Mesendoderm (in vitro differentiated cells): ENCODE results near the gene AHNAK2.

Source experiments
- DNase-seq: peaks from one replicate; pipeline ENCODE4 v3.0.0; 2013
- H2AK5ac ChIP-seq: 2 replicates; pipeline ENCODE4 v1.6.1; 2013; ENCODE audit warnings: low read length, inconsistent platforms
- H2BK120ac ChIP-seq: 2 replicates; pipeline ENCODE4 v1.6.1; 2013; ENCODE audit warnings: low read depth, mild to moderate bottlenecking, low read length, moderate library complexity, mixed read lengths
- H2BK15ac ChIP-seq: replicated peaks from 2 replicates; pipeline ENCODE4 v1.6.1; 2013; ENCODE audit warnings: low read depth, mild to moderate bottlenecking, moderate library complexity
- H2BK5ac ChIP-seq: 2 replicates; pipeline ENCODE4 v1.6.1; 2013; ENCODE audit warnings: low read length, inconsistent platforms
- H3K18ac ChIP-seq: 2 replicates; pipeline ENCODE4 v1.6.1; 2013; ENCODE audit warnings: mild to moderate bottlenecking, low read length, mixed read lengths
- H3K23ac ChIP-seq: one replicate; pipeline ENCODE4 v1.6.1; 2013; ENCODE audit warnings: low read length
- H3K27ac ChIP-seq: 2 replicates; pipeline ENCODE4 v1.5.1; 2013; ENCODE audit warnings: low read depth, mild to moderate bottlenecking, inconsistent platforms, low read length, moderate library complexity
- H3K27me3 ChIP-seq: 2 replicates; pipeline ENCODE4 v1.6.1; 2013; ENCODE audit warnings: low read length, control low read depth, mild to moderate bottlenecking, inconsistent platforms; ENCODE audit not compliant: insufficient read depth, poor library complexity
- H3K36me3 ChIP-seq: 2 replicates; pipeline ENCODE4 v1.6.1; 2013; ENCODE audit warnings: low read length, inconsistent platforms; ENCODE audit not compliant: control insufficient read depth, insufficient read depth
- H3K4ac ChIP-seq: one replicate; pipeline ENCODE4 v1.6.1; 2013; ENCODE audit warnings: low read depth, mild to moderate bottlenecking, low read length, moderate library complexity
- H3K4me1 ChIP-seq: 2 replicates; pipeline ENCODE4 v1.6.1; 2013; ENCODE audit warnings: low read depth, low read length, inconsistent platforms; ENCODE audit not compliant: control insufficient read depth
- H3K4me2 ChIP-seq: 2 replicates; pipeline ENCODE4 v1.6.1; 2013; ENCODE audit warnings: low read length
- H3K4me3 ChIP-seq: 2 replicates; pipeline ENCODE4 v1.5.1; 2013; ENCODE audit warnings: mild to moderate bottlenecking, low read length
- H3K56ac ChIP-seq: one replicate; pipeline ENCODE4 v1.6.1; 2013; ENCODE audit warnings: low read length
- H3K79me1 ChIP-seq: 2 replicates; pipeline ENCODE4 v1.6.1; 2013; ENCODE audit warnings: low read length, inconsistent platforms
- H3K79me2 ChIP-seq: 2 replicates; pipeline ENCODE4 v1.6.1; 2013; ENCODE audit warnings: mild to moderate bottlenecking, low read length; ENCODE audit not compliant: control insufficient read depth, insufficient read depth
- H3K9ac ChIP-seq: 2 replicates; pipeline ENCODE4 v1.6.1; 2013; ENCODE audit warnings: low read length, inconsistent platforms
- H4K5ac ChIP-seq: one replicate; pipeline ENCODE4 v1.6.1; 2013; ENCODE audit warnings: low read length
- H4K8ac ChIP-seq: one replicate; pipeline ENCODE4 v1.6.1; 2013; ENCODE audit warnings: low read depth, mild to moderate bottlenecking, control low read depth, low read length, moderate library complexity
- WGBS: extraction: QIAGEN DNeasy Blood & Tissue Kit; methylation state at CpG from one replicate; pipeline ENCODE4 v1.1.7; 2013; ENCODE audit warnings: low lambda C conversion rate, missing lambda C conversion rate; ENCODE audit not compliant: insufficient coverage; ENCODE audit errors: extremely low coverage; 5-methylcytosine and 5-hydroxymethylcytosine counted together

The AHNAK2 gene

GRCh38 chr14:104899781-104900180, 78.4 kb downstream of the AHNAK2 start:
- WGBS: no CpG with 5 or more reads among the region's 2 CpGs
- H3K9ac ChIP-seq: no peak overlapping the region
- H3K4ac ChIP-seq: no peak overlapping the region
- H3K4me1 ChIP-seq: no peaks in the 10 kb centered on the region
- no peak overlapping the region for H4K5ac ChIP-seq
- H4K8ac ChIP-seq: no peak overlapping the region
- H3K27me3 ChIP-seq: no peaks in the 10 kb centered on the region
- H3K79me1 ChIP-seq: no peaks in the 10 kb centered on the region
- DNase-seq: no peak
- no peak overlapping the region for H3K27ac ChIP-seq
- no peak overlapping the region for H3K4me2 ChIP-seq
- H3K56ac ChIP-seq: no peak overlapping the region
- no peak overlapping the region for H2BK120ac ChIP-seq
- no peak overlapping the region for H2AK5ac ChIP-seq
- H3K36me3 ChIP-seq: no peaks in the 10 kb centered on the region
- no peak overlapping the region for H3K23ac ChIP-seq
- H3K79me2 ChIP-seq: no peaks in the 10 kb centered on the region
- no peak overlapping the region for H2BK15ac ChIP-seq
- H3K4me3 ChIP-seq: no peak overlapping the region
- no peak overlapping the region for H3K18ac ChIP-seq
- H2BK5ac ChIP-seq: no peak overlapping the region

DNA sequence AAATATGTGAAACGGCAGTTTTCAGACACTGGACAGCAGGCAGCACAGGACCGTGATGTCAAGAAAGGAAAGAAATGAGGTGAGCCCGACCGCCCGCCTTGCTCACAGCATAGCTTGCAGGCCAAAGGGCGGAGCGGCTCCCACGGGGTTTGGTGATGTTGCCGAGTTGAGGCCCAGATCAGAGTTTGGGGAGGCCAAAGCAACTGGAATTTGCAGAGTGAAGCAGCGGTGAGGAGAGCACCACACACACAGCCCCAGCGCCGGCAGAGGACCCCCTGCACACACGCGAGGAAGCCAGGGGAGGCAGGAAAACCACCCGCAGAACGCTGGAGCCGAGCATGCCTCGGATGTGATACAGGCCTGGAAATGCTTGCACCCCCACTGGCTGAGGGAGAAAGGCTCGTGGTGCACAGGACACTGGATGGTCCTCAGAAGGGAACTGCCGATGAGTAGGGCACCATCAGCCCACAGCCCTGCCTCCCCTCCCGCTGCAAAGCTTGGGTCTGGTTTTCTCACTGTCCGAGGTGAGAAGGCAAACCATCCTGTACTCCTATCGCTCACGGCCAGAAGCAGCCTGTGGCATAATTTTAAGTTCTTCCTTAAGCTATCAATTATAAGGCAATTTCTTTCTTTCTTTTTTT, 79.2 kb downstream of the AHNAK2 start:
- no peaks in the 10 kb centered on the region for H3K79me2 ChIP-seq
- no peaks in the 10 kb centered on the region for H3K36me3 ChIP-seq
- no CpG with 5 or more reads among the region's 24 CpGs for WGBS
- H2AK5ac ChIP-seq: no peak overlapping the region
- DNase-seq: no peak
- H3K27me3 ChIP-seq: no peaks in the 10 kb centered on the region
- H3K56ac ChIP-seq: no peak overlapping the region
- H2BK5ac ChIP-seq: no peak overlapping the region
- H3K4me1 ChIP-seq: no peaks in the 10 kb centered on the region
- no peak overlapping the region for H3K4ac ChIP-seq
- no peak overlapping the region for H3K4me3 ChIP-seq
- H3K9ac ChIP-seq: no peak overlapping the region
- no peak overlapping the region for H3K4me2 ChIP-seq
- H4K8ac ChIP-seq: no peak overlapping the region
- no peak overlapping the region for H4K5ac ChIP-seq
- no peak overlapping the region for H2BK120ac ChIP-seq
- no peaks in the 10 kb centered on the region for H3K79me1 ChIP-seq
- H3K18ac ChIP-seq: no peak overlapping the region
- no peak overlapping the region for H2BK15ac ChIP-seq
- no peak overlapping the region for H3K27ac ChIP-seq
- H3K23ac ChIP-seq: no peak overlapping the region

GRCh38 chr14:104898195-104898558, 80.0 kb downstream of the AHNAK2 start:
- Histone ChIP-seq H3K27me3 (no peaks in the 10 kb centered on the region), H3K4ac (no peak overlapping the region), H3K36me3 (no peaks in the 10 kb centered on the region), H3K4me3 (no peak overlapping the region), H2BK15ac (no peak overlapping the region), H3K9ac (no peak overlapping the region), H4K8ac (no peak overlapping the region), H3K56ac (no peak overlapping the region), H3K27ac (no peak overlapping the region), H2BK120ac (no peak overlapping the region), H3K4me2 (no peak overlapping the region), H3K79me1 (no peaks in the 10 kb centered on the region), H3K18ac (no peak overlapping the region), H3K4me1 (no peaks in the 10 kb centered on the region), H2AK5ac (no peak overlapping the region), H3K79me2 (no peaks in the 10 kb centered on the region), H3K23ac (no peak overlapping the region), H2BK5ac (no peak overlapping the region), H4K5ac (no peak overlapping the region)
- no CpG with 5 or more reads among the region's 7 CpGs for WGBS
- no peak for DNase-seq

DNA sequence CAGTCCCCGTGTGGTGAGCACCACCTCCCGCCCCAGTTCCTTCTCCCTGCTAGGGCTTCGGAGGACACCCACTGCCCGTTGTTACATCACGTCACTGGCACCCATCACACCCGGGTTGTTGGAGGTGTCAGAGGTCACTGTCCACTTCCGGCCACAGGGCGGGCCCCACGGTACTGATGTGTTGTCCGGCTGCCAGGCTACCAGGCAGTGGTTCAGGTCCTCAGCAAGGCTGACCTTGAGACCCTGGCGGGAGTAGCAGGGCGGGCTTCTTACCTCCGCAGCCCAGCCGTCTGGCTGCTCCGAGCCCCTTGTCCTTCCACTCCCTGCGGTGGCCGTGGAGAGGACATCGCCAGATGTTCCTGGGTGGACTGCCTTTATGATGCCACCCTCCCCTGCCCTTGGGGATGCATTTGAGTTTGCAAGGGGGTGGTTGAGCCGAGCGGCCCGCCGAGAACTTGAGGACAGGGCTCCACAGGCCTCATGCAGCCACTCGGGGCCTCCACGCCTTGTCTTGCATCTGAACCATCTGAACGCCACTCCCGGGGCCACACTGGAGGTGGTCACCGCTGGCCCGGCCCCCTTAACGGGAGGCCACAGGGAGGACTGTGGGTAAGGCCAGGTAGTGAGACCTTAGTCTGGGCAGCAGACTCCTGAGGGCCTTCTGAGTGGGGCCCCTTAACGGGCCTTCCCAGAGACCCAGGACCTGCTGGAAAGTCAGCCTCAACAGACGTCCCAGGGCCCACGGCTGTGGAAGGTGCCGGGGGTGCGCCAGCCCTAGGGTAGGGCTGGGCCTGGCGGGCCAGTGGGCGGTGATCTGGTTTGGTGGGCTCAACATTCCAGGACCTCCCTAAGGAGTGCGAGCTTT, 80.6 kb downstream of the AHNAK2 start:
- Histone ChIP-seq H3K4me1 (no peaks in the 10 kb centered on the region), H4K8ac (no peak overlapping the region), H2BK120ac (no peak overlapping the region), H3K79me1 (no peaks in the 10 kb centered on the region), H3K4me3 (no peak overlapping the region), H2AK5ac (no peak overlapping the region), H3K9ac (no peak overlapping the region), H3K36me3 (no peaks in the 10 kb centered on the region), H3K56ac (no peak overlapping the region), H4K5ac (no peak overlapping the region), H3K79me2 (no peaks in the 10 kb centered on the region), H2BK5ac (no peak overlapping the region), H3K23ac (no peak overlapping the region), H3K18ac (no peak overlapping the region), H2BK15ac (no peak overlapping the region), H3K4me2 (no peak overlapping the region), H3K4ac (no peak overlapping the region), H3K27ac (no peak overlapping the region), H3K27me3 (no peaks in the 10 kb centered on the region)
- WGBS: no CpG with 5 or more reads among the region's 37 CpGs
- no peak for DNase-seq

DNA sequence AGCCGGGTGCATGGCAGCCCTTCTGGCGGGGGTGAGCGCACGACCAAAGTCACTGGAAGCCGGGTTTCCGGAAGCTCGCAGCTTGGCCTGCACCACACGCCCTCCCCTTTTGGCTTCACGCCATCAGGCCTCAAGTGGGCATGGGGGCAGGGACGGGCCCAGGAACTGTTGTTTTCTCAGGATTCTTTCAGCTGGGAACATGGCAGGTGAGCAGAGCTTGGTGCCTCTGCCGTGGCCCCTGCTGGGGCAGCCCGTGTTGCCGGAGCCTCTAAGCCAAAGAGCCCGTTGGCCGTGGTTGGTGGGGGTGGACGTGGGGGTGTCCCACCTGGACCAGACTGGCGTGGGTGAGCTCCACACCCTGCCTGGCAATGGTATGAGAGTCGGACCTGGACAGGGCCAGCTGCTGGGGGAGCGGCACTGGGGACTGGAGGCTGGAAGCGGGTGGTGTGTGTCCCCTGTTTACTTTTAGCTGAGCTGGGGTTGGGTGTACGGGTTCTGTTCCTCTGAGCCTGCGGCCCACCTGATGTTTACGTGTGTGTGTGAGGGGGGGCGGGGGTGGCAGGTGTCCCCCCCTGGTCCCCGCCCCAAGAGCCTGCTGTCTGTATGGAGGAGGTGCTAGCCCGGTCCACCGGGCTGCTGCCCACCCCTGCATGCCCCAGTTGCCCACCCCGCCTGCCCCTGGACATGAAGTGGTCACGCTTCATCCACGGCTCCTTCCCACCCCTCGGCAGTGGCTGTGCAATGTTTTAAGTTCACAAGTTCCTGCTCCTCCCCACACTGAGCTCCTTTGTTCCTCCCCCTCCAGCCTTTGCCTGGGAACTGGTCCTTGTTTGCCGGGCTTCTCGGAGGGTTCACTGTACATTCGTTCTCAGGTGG, 82.2 kb downstream of the AHNAK2 start:
- Histone ChIP-seq H2BK5ac (no peak overlapping the region), H3K4me2 (no peak overlapping the region), H2BK120ac (no peak overlapping the region), H3K27ac (no peak overlapping the region), H4K8ac (no peak overlapping the region), H3K4me1 (no peaks in the 10 kb centered on the region), H3K36me3 (no peaks in the 10 kb centered on the region), H3K79me2 (no peaks in the 10 kb centered on the region), H2AK5ac (no peak overlapping the region), H3K4ac (no peak overlapping the region), H3K27me3 (no peaks in the 10 kb centered on the region), H3K18ac (no peak overlapping the region), H3K79me1 (no peaks in the 10 kb centered on the region), H3K4me3 (no peak overlapping the region), H3K23ac (no peak overlapping the region), H3K56ac (no peak overlapping the region), H2BK15ac (no peak overlapping the region), H4K5ac (no peak overlapping the region), H3K9ac (no peak overlapping the region)
- no CpG with 5 or more reads among the region's 34 CpGs for WGBS
- no peak for DNase-seq
